ENCODE results near the gene SEC61G.

The SEC61G gene

DNA sequence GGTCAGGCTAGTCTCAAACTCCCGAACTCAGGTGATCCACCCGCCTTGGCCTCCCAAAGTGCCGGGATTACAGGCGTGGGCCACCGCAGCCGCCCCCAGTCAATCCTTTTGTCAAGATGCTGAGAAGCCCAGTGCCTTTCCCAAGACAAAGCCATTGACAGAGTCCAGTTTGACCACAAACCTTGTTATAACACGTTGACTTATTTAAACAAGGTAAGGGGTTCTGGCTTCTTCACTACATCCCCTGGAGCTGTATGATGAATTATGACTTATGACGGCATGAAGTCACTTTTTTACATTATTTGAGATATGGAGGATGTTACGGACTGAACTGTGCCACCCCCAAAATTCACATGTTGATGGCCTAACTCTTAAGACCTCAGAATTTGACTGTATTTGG, 5.8 kb upstream of the SEC61G start:
- DNase-seq (ENCODE audit: low spot score), result no peak

DNA sequence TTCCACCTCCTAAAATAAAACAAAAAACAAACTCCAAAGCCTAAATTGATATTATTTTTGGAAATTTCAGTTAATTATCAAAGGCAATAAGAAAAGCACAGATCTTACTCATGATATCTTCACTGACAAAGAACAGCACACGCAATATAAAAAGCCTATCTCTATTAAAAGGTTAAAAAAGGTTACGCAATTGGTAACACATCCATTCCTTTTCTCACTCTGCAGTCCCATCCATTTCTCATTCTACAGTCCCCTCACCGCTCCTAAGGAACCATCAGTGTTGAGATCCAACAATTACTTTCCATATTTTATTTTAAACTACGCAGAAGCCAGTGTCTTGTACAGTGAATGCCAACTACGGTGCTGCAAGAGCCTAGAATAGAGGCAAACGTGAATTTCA, 1.3 kb downstream of the SEC61G start:
- no peak for DNase-seq (ENCODE audit: low spot score)

DNA sequence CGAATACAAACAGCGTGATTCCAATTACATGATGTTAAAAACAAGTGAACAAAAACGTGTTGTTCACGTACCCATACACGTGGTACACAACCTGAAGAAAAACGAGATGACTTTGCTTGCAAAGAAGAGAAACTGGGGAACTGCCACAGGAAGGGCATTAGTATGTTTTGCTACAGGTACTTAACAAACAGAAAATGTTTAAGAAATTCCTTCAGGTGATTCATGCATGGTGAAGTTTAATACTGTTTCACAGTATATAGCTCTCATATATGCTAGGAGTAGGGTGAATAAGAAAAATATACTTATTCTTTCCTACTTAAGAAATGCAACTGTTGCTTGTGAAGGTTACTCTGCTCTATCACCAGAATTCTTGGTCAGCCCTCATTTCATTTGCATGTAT, 9.8 kb downstream of the SEC61G start:
- DNase-seq (ENCODE audit: low spot score), result no peak

DNA sequence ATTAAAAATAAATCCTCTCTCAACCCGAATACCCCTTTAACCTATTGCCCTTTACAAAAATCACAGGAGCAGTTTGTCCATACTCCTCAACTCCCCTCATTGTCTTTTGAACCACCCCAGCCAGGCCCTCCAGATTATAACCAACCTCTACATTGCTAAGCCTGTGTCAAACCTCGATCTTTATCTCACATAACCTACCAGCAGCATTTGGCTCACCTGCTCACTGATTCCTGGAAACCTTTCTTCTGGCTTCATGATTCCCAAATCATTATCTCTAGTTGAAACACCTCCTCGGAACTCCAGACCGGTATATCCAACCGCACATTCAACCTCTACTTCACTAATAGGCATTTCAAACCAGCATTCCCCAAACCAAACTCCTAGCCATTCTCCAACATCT, 11.8 kb downstream of the SEC61G start:
- DNase-seq (ENCODE audit: low spot score), result no peak

DNA sequence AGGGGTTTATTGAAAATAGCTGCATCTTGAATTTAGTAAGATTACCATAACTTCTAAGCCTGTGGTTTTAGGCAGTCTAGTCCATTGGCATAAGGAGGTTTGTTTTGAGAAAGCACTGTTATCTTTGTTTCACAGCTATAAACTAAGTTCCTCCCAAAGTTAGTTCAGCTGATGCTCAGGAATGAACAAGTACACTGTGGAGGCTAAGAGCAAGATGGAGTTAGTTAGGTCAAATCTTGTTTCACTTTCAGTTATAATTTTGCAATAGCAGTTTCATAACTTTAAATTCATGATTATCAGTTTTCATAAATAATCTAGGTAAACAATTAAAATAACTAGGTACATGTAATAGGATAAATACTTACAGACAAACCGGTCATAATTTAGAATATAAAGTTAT, 15.4 kb downstream of the SEC61G start:
- DNase-seq (ENCODE audit: low spot score), result no peak

DNA sequence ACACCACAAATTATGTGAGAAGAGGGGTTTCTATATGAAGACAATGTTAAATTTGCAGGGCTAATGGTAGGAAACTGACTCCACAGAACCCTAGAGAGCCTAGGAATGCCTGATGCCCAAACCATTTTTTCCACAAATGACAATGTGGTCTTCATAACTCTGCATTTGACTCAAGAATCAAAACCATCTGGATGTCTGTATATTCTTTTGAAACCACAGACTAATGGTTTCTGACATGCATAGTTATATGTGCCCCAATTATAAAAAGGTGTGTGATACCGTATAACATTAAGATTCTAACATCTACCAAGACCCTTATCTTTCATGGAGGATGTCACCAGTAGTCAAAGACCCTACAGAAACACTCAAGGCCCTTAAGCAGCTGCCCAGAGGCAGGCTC, 20.3 kb downstream of the SEC61G start:
- no peak for DNase-seq (ENCODE audit: low spot score)

DNA sequence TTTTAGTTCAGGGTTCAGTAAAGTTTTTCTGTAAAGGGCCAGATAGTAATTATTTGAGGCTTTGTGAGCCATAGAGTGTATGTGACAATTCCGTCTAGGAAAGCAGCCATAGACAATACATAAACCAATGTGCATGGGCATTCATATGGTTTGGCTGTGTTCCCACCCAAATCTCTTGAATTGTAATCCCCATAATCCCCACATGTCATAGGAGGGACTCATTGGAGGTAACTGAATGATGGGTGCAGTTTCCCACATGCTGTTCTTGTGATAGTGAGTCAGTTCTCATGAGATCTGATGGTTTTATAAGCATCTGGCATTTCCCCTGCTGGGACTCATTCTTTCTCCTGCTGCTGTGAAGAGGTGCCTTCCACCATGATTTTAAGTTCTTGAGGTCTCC, 29.9 kb downstream of the SEC61G start:
- no peak for DNase-seq (ENCODE audit: low spot score)

DNA sequence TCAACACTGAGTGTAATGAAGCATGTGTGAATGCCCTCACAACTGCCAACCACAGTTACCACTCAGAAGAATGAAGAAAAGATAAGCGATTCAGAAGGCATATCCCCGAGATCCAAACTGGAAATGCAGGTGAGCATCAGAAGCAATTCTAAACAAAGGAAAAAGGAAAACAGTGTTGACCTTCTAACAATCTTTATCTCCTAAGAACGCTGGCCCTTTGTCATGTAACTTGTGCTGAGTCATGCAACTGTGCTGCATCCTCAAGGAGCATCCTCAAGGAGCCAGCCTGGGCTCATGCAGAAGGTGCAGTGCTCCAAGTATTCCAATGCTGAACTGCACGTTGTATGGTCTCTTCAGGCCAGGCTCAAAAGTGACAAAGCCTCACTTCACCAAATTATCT, 30.6 kb downstream of the SEC61G start:
- no peak for DNase-seq (ENCODE audit: low spot score)

DNA sequence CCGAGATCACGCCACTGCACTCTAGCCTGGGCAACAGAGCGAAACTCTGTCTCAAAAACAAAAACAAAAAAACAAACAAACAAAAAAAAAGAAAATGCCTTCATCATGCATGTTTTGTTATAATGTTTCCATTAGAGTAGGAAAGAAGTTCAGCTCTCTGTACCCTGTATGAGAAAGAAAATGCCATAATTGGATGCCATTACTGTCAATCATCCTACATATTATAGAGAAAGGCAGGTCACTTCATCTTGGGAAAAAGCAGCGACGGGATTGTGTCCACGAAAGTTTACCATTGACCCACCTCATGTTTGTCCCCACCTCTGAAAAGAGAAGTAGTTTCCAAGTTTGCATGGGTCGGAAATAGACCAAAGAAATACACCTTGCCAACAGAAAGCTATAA, 33.8 kb downstream of the SEC61G start:
- no peak for DNase-seq (ENCODE audit: low spot score)

DNA sequence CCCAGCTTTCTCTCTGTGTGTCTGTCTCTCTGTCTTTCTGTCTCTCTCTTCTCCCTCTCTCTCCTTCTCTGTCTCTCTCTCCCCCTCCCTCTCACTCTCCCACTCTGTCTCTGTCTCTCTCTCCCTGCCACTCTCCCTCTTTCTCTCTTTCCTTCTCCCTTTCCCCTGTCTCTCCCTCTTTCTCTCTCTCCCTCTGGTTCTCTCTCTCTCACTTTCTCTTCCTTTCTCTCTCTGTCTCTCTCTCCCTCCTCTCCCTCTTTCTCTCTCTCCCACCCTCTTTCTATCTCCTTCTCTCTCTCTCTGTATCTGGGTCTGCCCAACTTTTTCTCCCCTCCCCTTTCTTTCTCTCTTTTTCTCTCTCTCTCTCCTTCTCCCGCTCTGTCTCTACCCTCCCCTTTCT, 36.5 kb downstream of the SEC61G start:
- DNase-seq (ENCODE audit: low spot score), result no peak

DNA sequence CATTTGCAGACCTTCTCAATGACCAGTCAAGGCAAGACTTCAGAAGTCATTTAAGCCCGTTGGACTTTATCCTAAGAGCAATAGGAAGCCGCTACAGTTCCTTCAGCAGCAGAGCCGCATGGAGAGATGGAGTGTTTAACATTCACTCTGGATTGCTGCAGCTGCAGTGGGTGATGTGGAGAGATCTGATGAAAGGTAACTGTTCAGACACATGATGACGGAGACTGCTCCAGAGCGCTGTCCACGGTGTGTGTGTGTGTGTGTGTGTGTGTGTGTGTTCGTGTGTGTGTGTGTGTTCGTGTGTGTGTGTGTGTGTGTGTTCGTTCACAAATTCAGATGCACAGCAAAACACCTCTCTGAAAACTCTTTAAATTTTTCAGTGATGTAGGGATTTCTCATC, 37.0 kb downstream of the SEC61G start:
- no peak for DNase-seq (ENCODE audit: low spot score)

DNA sequence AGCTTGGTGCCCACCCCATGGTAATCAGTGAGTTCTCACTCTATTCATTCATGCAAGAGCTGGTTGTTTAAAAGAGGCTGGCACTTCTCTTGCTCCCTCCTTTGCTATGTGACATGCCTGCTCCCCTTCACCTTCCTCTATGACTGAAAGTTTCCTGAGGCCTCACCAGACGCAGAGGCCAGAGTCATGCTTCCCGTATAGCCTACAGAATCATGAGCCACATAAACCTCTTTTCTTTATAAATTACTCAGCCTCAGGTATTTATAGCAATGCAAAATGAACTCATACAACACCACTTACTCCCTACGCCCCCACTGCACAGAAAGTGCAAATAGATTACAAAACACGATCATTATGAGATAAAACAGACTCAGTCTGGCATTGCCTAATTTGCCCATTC, 39.0 kb downstream of the SEC61G start:
- DNase-seq (ENCODE audit: low spot score), result no peak

DNA sequence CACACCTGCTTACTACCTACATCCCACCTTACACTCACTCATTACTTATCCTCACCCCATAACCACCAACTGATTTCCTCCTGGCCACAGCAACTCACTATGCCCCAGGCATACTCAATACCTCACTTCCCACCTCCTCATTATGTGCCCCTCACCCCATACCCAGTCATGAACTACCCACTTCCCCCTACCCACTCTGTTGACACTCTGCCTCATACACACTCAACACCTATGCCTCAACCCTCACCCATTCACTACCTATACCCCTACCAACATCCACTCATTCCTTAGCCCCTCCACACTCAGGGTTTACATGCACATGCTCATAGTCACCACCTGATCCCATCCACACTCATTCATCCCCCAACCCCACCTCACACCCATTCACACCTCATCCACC, 39.6 kb downstream of the SEC61G start:
- DNase-seq (ENCODE audit: low spot score), result no peak

DNA sequence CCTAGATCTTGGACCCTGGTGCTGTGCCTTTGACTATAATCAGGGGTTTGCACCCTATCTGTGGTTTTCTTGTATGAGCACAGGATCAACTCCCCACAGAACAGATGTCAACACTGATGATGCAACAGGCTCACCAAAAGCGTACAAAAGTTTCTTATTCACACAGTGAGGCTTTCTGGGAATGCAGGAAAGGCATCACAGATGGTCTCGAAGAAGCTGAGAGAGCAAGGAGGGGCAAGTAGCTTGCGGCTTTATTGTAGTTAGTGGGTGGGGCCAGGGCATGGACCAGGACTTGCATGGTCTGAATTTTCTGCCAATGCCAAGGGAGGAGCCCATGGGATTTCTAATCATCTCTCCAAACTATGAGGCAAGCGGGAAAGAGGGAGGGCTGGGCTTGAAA, 46.2 kb downstream of the SEC61G start:
- DNase-seq (ENCODE audit: low spot score), result no peak

DNA sequence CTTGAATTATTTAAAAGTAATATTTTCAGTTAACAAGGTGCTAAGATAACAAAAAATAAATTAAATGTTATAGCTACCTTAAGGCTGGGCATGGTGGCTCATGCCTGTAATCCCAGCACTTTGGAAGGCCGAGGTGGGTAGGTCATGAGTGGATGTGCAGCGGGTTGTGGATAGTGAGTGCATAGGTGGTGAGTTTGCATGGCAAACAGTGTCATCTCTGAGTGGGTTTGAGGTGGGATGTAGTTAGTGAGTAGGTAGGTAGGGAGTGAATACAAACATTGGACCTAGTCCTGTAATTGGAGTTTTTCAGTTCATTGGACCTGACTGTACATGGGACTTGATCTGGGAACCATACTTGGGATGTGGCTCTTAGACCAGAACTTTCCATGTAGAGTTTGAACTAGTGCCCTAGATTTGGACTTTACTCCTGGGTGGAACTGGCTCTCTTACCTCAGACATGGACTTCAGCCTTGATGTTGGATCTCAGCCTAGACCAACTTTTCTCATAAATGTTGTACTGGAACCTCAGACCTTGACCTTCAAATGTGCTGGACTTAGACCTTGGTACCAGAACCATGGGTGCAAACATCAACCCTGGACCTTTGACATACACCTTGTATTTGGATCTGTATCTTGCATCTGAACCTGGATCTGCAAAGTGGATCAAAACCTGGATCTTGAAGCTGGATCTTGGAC, 47.0 kb downstream of the SEC61G start:
- no peak for DNase-seq (ENCODE audit: low spot score)

DNA sequence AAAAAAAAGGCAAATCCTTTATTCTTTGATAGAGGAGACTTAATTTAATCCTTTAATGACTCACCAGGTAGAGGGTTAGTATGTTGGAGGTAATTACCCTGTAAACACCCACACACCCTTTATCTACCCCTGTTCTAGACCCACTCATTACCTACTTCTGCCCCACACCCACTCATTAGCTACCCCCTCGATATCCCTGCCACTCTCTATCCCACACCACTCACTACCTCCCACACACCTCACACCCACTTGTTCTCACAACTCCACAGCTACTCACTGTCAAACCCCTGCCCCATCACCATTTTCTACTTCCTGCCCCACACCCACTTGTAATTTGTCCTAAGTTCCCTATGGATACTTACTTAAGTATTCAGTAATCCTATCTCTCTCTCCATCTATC, 49.7 kb downstream of the SEC61G start:
- DNase-seq (ENCODE audit: low spot score), result no peak

DNA sequence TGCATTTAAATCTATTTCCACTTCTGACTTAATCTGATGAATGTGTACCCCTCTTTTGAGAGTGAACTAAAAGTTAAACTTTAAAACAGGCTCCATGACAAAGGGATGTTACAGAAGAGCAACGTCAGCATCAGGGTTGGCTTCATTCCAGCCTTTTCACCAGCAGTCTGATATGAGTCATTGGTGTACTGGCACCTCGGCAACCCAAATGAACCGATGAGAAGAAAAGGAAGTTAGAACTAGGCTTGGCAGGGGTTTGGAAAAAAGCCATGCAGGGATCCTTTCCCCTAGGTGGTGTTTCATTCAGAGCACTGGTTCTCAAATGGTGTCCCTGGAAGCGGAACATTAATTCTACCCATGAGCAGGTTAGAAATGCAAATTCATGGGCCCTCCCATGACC, 53.6 kb downstream of the SEC61G start:
- DNase-seq (ENCODE audit: low spot score), result no peak

DNA sequence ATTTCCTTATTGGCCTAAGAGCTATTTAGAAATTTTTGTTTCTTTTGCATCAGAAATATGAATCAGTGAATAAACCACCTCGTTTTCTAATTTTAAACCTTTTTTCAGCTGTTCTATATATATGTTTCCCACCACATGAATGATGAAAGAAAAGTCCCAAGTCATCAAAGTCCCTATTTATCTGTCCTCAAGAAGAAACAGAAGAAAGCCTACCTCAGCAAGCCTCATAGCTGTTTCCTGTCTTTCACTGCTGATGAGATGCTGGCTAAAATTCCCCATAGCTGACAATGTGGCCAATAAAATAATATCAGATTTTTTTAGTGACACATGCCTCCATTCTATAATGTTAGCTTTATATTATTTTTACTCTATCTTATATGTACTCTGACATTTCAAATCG, 54.2 kb downstream of the SEC61G start:
- no peak for DNase-seq (ENCODE audit: low spot score)

Data from left forelimb (tissue), 1 donor.